ENCODE measurements around the gene RBM17. TPM values are rescaled to one million over a fixed set of nuclear protein-coding genes. Genes with fewer than 3 reads are reported as not detected.
A peak's percentile ranks its signal among the peaks of the same experiment; 100 is the strongest.

RBM17 gene
- total and polyA plus RNA-seq, 4 donors, result 16.5 to 44.8 (median 34.1) TPM

DNA sequence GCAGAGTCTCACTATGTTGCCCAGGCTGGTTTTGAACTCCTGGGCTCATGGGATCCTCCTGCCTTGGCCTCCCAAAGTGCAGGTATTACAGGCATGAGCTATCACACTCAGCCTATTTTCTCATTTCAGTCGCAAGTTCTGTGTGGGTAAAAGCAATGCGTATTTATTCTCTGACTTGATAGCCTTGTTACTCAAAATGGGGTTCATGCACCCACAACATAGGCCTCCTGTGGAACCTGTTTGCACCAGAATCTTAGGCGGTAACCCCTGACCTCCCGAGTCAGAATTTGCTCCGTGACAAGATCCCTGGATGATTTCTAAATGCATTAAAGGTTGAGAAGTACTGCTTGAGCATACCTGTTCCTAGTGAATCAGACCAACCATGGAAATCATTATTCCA, 34.0 kb upstream of the RBM17 start:
- Histone ChIP-seq H3K27me3 (ENCODE audit: control insufficient read depth in 4 of 4, insufficient read depth in 4 of 4, low read length in 3 of 4) (no peaks in the 10 kb centered on the region), H3K36me3 (ENCODE audit: control insufficient read depth in 4 of 4, insufficient read depth in 3 of 4, low read depth in 1 of 4, low read length in 3 of 4) (no peaks in the 10 kb centered on the region), H3K9me3 (ENCODE audit: control insufficient read depth in 4 of 4, low read length in 3 of 4) (no peaks in the 10 kb centered on the region), H3K9ac (ENCODE audit: low read depth in 1 of 2, low read length in 2 of 2) (no peak overlapping the region), H3K27ac (ENCODE audit: low read depth in 1 of 2, low read length in 2 of 2) (peak overlapping the region; percentile 73 to 82), H3K4me1 (ENCODE audit: control insufficient read depth in 4 of 4, insufficient read depth in 4 of 4, low read length in 3 of 4) (peaks cover 0 to 16% (median 11%) of the 10 kb centered on the region in 4 donors), H3K4me3 (ENCODE audit: low read depth in 1 of 3, low read length in 3 of 3) (no peak overlapping the region)
- 95% methylated on average over 5 of the region's 5 CpGs for WGBS
- DNase-seq (ENCODE audit: low spot score), result peak; percentile 10
- no peak for TF ChIP-seq SP1 (IDR thresholded peaks at IDR 0.05)
- no peak for TF ChIP-seq FOXA1 (IDR thresholded peaks at IDR 0.05)
- TF ChIP-seq HNF4A (conservative IDR thresholded peaks at IDR 0.05), result no peak
- no peak for TF ChIP-seq TAF1 (conservative IDR thresholded peaks at IDR 0.05)
- no peak for TF ChIP-seq NR2F2 (IDR thresholded peaks at IDR 0.05)
- TF ChIP-seq, protein P1, sequence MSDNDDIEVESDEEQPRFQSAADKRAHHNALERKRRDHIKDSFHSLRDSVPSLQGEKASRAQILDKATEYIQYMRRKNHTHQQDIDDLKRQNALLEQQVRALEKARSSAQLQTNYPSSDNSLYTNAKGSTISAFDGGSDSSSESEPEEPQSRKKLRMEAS (IDR thresholded peaks at IDR 0.05), result no peak
- TF ChIP-seq EGR1 (IDR thresholded peaks at IDR 0.05; ENCODE audit: low read depth in 2 of 2), result no peak
- TF ChIP-seq JUND (IDR thresholded peaks at IDR 0.05), result no peak
- TF ChIP-seq GABPA (IDR thresholded peaks at IDR 0.05 in 1 of 2, conservative IDR thresholded peaks at IDR 0.05 in 1 of 2), result no peak
- TF ChIP-seq CTCF (IDR thresholded peaks at IDR 0.05; ENCODE audit: low read depth, low read length, missing input control), result no peak
- no peak for TF ChIP-seq RXRA (IDR thresholded peaks at IDR 0.05)
- no peak for TF ChIP-seq HNF4G (IDR thresholded peaks at IDR 0.05)

DNA sequence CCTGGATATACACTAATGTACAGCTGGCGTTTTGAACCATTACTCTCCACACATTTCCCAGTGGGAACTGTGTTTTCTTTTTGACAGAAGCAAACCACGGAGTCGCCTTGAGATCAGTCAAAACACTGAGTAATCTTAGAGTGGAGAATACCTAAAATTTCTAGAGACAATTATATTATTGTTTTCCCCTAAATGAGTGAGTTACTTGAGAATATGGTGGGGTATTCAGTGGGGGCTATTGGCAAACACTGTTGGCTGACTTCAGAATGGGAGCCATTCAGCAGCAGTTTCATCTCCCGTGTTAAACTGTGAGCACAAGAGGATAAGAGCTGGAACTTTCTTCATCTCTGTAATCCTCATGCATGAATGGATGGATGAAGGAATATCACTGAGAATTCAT, 32.9 kb upstream of the RBM17 start:
- peaks cover 0 to 16% (median 11%) of the 10 kb centered on the region in 4 donors for H3K4me1 ChIP-seq (ENCODE audit: control insufficient read depth in 4 of 4, insufficient read depth in 4 of 4, low read length in 3 of 4)
- H3K9me3 ChIP-seq (ENCODE audit: control insufficient read depth in 4 of 4, low read length in 3 of 4), result no peaks in the 10 kb centered on the region
- TF ChIP-seq JUND (IDR thresholded peaks at IDR 0.05) (no peak), RAD21 (IDR thresholded peaks at IDR 0.05) (no peak), RXRA (IDR thresholded peaks at IDR 0.05) (no peak), ATF3 (IDR thresholded peaks at IDR 0.05) (no peak), EGR1 (IDR thresholded peaks at IDR 0.05; ENCODE audit: low read depth in 2 of 2) (no peak), GABPA (IDR thresholded peaks at IDR 0.05 in 1 of 2, conservative IDR thresholded peaks at IDR 0.05 in 1 of 2) (no peak), TAF1 (conservative IDR thresholded peaks at IDR 0.05) (no peak), HNF4A (conservative IDR thresholded peaks at IDR 0.05) (no peak)
- TF ChIP-seq, protein P1 (IDR thresholded peaks at IDR 0.05), result no peak
- no peak for DNase-seq (ENCODE audit: low spot score)
- no peaks in the 10 kb centered on the region for H3K36me3 ChIP-seq (ENCODE audit: control insufficient read depth in 4 of 4, insufficient read depth in 3 of 4, low read depth in 1 of 4, low read length in 3 of 4)
- 92% methylated on average over 4 of the region's 4 CpGs for WGBS
- H3K27ac ChIP-seq (ENCODE audit: low read depth in 1 of 2, low read length in 2 of 2), result no peak overlapping the region
- no peaks in the 10 kb centered on the region for H3K27me3 ChIP-seq (ENCODE audit: control insufficient read depth in 4 of 4, insufficient read depth in 4 of 4, low read length in 3 of 4)
- H3K4me3 ChIP-seq (ENCODE audit: low read depth in 1 of 3, low read length in 3 of 3), result no peak overlapping the region
- H3K9ac ChIP-seq (ENCODE audit: low read depth in 1 of 2, low read length in 2 of 2), result no peak overlapping the region

DNA sequence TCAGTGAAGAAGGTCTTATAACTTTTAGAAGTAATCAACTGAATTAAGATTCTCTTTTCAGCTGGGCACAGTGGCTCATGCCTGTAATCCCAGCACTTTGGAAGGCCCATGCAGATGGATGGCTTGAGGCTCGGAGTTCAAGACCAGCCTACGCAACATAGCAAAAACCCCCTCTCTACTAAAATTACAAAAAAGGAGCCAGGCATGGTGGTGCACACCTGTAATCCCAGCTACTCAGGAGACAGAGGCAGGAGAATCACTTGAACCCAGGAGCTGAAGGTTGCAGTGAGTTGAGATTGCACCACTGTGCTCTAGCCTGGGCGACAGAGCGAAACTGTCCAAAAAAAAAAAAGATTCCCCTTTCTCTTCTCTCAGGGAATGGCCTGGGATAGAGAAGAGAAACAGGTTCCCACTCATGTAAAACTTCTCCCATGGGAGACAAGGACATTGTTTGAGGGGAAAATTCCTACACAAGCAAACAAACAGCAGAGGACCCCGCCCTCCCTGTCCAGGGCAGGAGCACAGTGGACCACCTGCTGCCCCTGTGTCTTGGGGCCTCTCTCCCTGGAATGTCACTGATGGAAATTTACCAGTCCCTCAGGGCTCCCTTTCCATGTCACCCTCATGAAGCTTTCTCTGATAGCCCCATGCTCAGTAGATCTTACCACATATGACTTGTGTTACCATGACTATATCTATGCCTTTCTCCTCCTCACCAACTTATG, 32.3 kb upstream of the RBM17 start:
- Histone ChIP-seq H3K4me3 (ENCODE audit: low read depth in 1 of 3, low read length in 3 of 3) (no peak overlapping the region), H3K9me3 (ENCODE audit: control insufficient read depth in 4 of 4, low read length in 3 of 4) (no peaks in the 10 kb centered on the region), H3K4me1 (ENCODE audit: control insufficient read depth in 4 of 4, insufficient read depth in 4 of 4, low read length in 3 of 4) (peaks cover 0 to 16% (median 11%) of the 10 kb centered on the region in 4 donors), H3K27me3 (ENCODE audit: control insufficient read depth in 4 of 4, insufficient read depth in 4 of 4, low read length in 3 of 4) (no peaks in the 10 kb centered on the region), H3K36me3 (ENCODE audit: control insufficient read depth in 4 of 4, insufficient read depth in 3 of 4, low read depth in 1 of 4, low read length in 3 of 4) (no peaks in the 10 kb centered on the region), H3K9ac (ENCODE audit: low read depth in 1 of 2, low read length in 2 of 2) (no peak overlapping the region), H3K27ac (ENCODE audit: low read depth in 1 of 2, low read length in 2 of 2) (peak overlapping the region in 1 of 2 donors; percentile 9)
- WGBS, result 95% methylated on average over 5 of the region's 5 CpGs
- DNase-seq (ENCODE audit: low spot score), result peak; percentile 8
- TF ChIP-seq SP1 (IDR thresholded peaks at IDR 0.05) (no peak), ATF3 (IDR thresholded peaks at IDR 0.05) (no peak), YY1 (IDR thresholded peaks at IDR 0.05) (no peak), EGR1 (IDR thresholded peaks at IDR 0.05; ENCODE audit: low read depth in 2 of 2) (no peak), JUND (IDR thresholded peaks at IDR 0.05) (no peak), RXRA (IDR thresholded peaks at IDR 0.05) (no peak), FOXA2 (IDR thresholded peaks at IDR 0.05) (no peak), RAD21 (IDR thresholded peaks at IDR 0.05) (no peak), CTCF (IDR thresholded peaks at IDR 0.05; ENCODE audit: low read depth, low read length, missing input control) (no peak), HNF4G (IDR thresholded peaks at IDR 0.05) (no peak)
- TF ChIP-seq, protein P1 (IDR thresholded peaks at IDR 0.05), result no peak
